Peyer's patch (tissue), 4 donors: ENCODE results near the gene SH3BP5L. TPM values are rescaled to one million over a fixed set of nuclear protein-coding genes. Genes with fewer than 3 reads are reported as not detected.
"Not testable (repeated sequence)": the region's sequence is repeated elsewhere in the genome, so short reads cannot be mapped to it uniquely, and the experiment has no call there.

Source experiments
- DNase-seq, 3 donors: peaks; one replicate each; pipeline ENCODE4 v3.0.0-alpha.2; 2017 to 2019
- H3K27ac ChIP-seq, 4 donors: fragments of 200-600 bp; sonication (generic); one replicate each; pipeline ENCODE4 v1.5.1; 2016 to 2019
- H3K27me3 ChIP-seq, 2 donors: fragments of 200-600 bp; sonication (generic); one replicate each; pipeline ENCODE4 v1.5.1; 2019
- H3K36me3 ChIP-seq, 3 donors: fragments of 200-600 bp; sonication (generic); one replicate each; pipeline ENCODE4 v1.5.1; 2016 to 2019
- H3K4me1 ChIP-seq, 4 donors: fragments of 200-600 bp; sonication (generic); one replicate each; pipeline ENCODE4 v1.5.1; 2016 to 2019
- H3K4me3 ChIP-seq, 4 donors: fragments of 200-600 bp; sonication (generic); 1 replicate in 3 of 4; 2 replicates in 1 of 4; pipeline ENCODE4 v1.5.1; 2016 to 2019; ENCODE audit warnings: mild to moderate bottlenecking in 1 of 4
- H3K9me3 ChIP-seq, 4 donors: fragments of 200-600 bp; sonication (generic); one replicate each; pipeline ENCODE4 v1.5.1; 2016 to 2019; ENCODE audit warnings: mild to moderate bottlenecking in 1 of 4
- POLR2A ChIP-seq, 2 donors: fragments of 450-650 bp; IDR thresholded peaks; one replicate each; pipeline ENCODE4 v1.5.1; 2017; ENCODE audit warnings: antibody characterized with exemption in 2 of 2, mild to moderate bottlenecking in 2 of 2, moderate library complexity in 2 of 2
- total RNA-seq, 4 donors: library from RNA; depleted of rRNA; stranded (reverse); fragments of >200 nt; gene quantifications; one replicate each; pipeline ENCODE4 v1.1.0, GENCODE V29; 2016
- TF ChIP-seq, protein P1 (sequence below), 6 experiments: fragments of 450-650 bp in 4 of 6; fragments of 200-600 bp in 2 of 6; sonication (generic) in 1 of 6; IDR thresholded peaks; one replicate each; pipeline ENCODE4 v1.5.1; 2017 to 2019; ENCODE audit warnings: antibody characterized with exemption in 6 of 6, mild to moderate bottlenecking in 3 of 6, moderate library complexity in 1 of 6

Gene SH3BP5L
- total RNA-seq, 4 donors from 2014 or later: 19.0 to 60.6 (median 51.5) TPM

DNA sequence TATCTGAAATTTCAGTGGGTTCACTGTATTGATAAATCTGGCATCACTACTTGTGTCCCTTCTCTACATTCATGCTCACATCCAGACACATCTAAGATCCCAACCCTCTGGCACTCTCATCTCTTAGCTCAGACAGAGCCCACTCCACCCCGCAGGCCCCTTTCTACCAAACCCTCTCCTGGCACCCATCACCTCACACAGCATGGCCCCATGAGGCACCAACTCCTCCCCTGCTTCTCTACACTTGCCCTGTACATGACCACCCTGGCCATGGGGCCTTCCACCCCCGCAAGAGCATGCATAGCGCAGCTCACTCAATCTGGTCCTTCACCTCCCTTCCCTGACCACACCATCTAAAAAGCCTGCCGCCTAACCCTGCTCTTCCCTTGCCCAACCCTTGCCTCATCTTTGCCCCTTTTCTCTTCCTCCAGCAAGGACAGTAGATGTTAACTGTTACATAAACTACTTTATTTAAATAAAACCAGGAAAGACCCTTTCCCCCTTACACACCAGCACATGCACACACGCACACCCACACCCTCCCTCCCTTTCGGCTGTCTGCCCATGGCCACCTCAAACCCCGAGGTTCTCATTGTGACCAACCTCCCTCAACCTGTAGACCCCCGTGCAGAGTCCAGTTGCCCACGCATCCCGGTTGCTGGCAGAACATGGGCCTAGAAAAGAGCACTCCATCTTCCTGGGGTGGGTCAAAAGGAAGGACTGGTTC, 15.6 kb downstream of the SH3BP5L start:
- H3K36me3 ChIP-seq: peaks cover 0 to 39% (median 0%) of the 10 kb centered on the region in 3 donors
- no peak overlapping the region for H3K27ac ChIP-seq
- H3K9me3 ChIP-seq: no peaks in the 10 kb centered on the region
- H3K27me3 ChIP-seq: no peaks in the 10 kb centered on the region
- no peak overlapping the region for H3K4me3 ChIP-seq
- peaks cover 8 to 32% (median 13%) of the 10 kb centered on the region in 4 donors for H3K4me1 ChIP-seq
- no peak for TF ChIP-seq POLR2A (IDR thresholded peaks at IDR 0.05)
- TF ChIP-seq, protein P1, sequence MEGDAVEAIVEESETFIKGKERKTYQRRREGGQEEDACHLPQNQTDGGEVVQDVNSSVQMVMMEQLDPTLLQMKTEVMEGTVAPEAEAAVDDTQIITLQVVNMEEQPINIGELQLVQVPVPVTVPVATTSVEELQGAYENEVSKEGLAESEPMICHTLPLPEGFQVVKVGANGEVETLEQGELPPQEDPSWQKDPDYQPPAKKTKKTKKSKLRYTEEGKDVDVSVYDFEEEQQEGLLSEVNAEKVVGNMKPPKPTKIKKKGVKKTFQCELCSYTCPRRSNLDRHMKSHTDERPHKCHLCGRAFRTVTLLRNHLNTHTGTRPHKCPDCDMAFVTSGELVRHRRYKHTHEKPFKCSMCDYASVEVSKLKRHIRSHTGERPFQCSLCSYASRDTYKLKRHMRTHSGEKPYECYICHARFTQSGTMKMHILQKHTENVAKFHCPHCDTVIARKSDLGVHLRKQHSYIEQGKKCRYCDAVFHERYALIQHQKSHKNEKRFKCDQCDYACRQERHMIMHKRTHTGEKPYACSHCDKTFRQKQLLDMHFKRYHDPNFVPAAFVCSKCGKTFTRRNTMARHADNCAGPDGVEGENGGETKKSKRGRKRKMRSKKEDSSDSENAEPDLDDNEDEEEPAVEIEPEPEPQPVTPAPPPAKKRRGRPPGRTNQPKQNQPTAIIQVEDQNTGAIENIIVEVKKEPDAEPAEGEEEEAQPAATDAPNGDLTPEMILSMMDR (IDR thresholded peaks at IDR 0.05): no peak
- peak in 1 of 3 donors; percentile 31 for DNase-seq

DNA sequence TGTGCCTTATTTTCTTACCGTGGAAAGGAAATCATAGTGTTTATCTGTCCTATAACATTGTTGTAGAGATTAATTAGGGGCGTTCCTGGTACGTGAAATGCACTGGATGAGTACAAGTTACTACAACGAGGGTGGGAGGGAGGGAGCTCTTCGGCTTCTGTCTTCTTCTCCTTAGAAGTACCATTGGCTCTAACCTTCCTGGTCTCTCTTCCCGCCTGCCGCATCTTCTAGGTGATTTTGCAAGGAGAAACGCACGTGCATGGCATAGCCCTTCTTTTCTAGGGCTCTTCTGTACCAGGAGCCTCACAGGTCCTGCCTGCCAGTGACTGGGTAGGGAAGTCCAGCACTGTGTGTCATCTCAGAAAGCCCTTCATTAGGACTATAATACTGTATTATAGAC, 16.8 kb downstream of the SH3BP5L start:
- peak in 1 of 3 donors; percentile 17 for DNase-seq
- TF ChIP-seq, protein P1 (IDR thresholded peaks at IDR 0.05): no peak
- no peak for TF ChIP-seq POLR2A (IDR thresholded peaks at IDR 0.05)
- Histone ChIP-seq H3K9me3 (no peaks in the 10 kb centered on the region), H3K36me3 (peaks cover 0 to 27% (median 0%) of the 10 kb centered on the region in 3 donors), H3K4me1 (peaks cover 12 to 43% (median 20%) of the 10 kb centered on the region in 4 donors), H3K27me3 (no peaks in the 10 kb centered on the region), H3K4me3 (no peak overlapping the region), H3K27ac (no peak overlapping the region)

DNA sequence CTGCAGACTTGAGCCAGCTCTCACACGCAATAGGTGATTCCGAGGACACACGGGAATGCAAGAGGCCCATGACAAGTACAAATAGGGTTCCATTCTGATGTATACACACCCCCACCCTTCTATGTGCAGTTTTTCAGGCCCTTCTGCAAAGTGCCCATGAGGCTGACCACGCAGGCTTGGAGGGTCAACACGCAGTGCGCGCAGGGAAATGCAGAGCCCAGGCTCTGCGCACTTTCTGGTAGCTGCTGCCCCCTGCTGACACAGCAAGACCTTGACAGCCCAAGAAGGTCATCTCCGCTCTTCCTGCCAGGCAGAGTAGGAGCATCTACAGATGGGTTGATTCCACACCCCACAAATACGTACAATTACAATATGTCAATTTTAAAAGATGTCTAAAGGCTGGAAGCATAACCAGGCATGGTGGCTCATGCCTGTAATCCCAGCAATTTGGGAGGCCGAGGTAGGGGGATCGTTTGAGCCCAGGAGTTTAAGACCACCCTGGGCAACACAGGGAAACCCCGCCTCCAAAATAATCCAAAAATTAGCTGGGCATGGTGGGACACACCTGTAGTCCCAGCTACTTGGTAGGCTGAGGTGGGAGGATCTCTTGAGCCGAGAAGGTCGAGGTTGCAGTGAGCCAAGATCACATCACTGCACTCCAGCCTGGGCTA, 18.5 kb downstream of the SH3BP5L start:
- DNase-seq: peak; percentile 49 to 82 (median 82)
- Histone ChIP-seq H3K27me3 (no peaks in the 10 kb centered on the region), H3K36me3 (peaks cover 0 to 10% (median 0%) of the 10 kb centered on the region in 3 donors), H3K4me3 (no peak overlapping the region), H3K4me1 (peaks cover 12 to 43% (median 20%) of the 10 kb centered on the region in 4 donors), H3K27ac (peak overlapping the region in 1 of 4 donors; percentile 89), H3K9me3 (no peaks in the 10 kb centered on the region)
- TF ChIP-seq POLR2A (IDR thresholded peaks at IDR 0.05): no peak
- TF ChIP-seq, protein P1 (IDR thresholded peaks at IDR 0.05): peak; percentile 50 to 94 (median 87)

DNA sequence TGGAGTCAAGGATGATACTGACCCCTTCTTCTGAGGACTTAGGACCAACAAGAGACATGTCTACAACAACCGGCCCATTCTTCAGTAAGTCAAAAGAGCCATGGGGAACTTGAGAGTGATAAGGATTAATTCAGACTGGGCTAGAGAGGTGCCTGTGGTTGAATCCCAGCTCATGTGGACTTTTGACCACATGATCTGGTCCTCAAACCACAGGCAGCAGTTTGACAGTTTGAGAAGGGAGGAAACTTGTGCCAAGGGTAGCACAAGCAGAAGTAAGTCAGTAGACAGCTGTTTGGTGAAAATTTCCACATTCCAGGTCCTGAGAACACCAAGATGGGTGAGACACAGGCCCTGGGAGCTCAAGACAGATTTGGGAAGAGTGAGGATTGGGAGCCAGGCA, 19.8 kb downstream of the SH3BP5L start:
- Histone ChIP-seq H3K36me3 (no peaks in the 10 kb centered on the region), H3K4me1 (peaks cover 12 to 35% (median 20%) of the 10 kb centered on the region in 4 donors), H3K27me3 (no peaks in the 10 kb centered on the region), H3K9me3 (no peaks in the 10 kb centered on the region), H3K27ac (peak overlapping the region; percentile 54 to 89 (median 74)), H3K4me3 (no peak overlapping the region)
- no peak for TF ChIP-seq POLR2A (IDR thresholded peaks at IDR 0.05)
- TF ChIP-seq, protein P1 (IDR thresholded peaks at IDR 0.05): no peak
- peak in 1 of 3 donors; percentile 47 for DNase-seq

DNA sequence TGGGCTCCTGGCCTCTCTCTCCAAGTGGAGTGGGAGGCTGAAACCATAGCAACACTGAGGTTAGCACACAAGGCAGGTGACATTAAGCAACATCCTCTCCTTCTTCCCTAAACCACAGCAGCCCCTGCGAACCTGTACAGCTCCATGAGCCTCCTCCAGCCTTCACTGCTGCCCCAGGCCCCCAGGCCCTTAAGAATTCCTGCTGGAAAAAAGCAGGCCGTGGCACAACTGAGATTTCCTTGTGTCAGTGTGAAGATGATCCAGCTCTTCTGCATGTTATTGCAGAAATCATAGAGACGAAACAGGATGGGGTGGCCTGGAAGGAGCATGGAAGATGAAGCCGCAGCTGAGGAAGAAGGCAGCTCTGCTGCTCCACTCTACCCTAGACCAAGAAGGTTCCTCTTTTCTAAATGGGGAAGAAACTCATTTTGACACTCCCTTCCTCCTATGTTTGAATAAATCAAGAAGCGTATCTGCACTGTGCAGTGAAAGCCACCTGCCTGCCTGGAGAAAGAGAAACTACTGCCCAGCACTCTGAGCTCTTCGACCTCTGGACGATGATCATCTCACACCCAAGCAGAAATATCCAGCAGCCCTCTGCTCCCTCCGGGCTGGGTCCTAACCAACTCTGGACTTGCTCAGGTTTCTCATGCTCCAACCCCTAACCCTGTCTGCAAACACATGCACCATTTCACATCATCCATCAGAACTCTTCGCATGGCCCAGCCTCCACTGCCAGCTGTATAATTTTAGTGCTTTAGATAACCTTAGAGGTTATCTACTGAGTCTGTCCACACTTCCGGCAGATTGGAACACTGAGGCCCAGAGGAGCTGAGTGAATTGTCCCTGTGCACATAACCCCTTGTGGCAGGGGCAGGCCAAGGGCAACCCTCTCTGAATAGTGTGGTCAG, 20.7 kb downstream of the SH3BP5L start:
- no peaks in the 10 kb centered on the region for H3K36me3 ChIP-seq
- H3K4me1 ChIP-seq: peaks cover 12 to 30% (median 20%) of the 10 kb centered on the region in 4 donors
- H3K27ac ChIP-seq: peak overlapping the region; percentile 72 to 89 (median 74)
- H3K4me3 ChIP-seq: peak overlapping the region in 2 of 4 donors; percentile 28 to 36
- H3K27me3 ChIP-seq: no peaks in the 10 kb centered on the region
- TF ChIP-seq, protein P1 (IDR thresholded peaks at IDR 0.05): peak in 2 of 6 experiments; percentile 20 to 32
- peak in 1 of 2 donors; percentile 30 for TF ChIP-seq POLR2A (IDR thresholded peaks at IDR 0.05)
- DNase-seq: peak; percentile 58 to 82 (median 78)
- no peaks in the 10 kb centered on the region for H3K9me3 ChIP-seq

DNA sequence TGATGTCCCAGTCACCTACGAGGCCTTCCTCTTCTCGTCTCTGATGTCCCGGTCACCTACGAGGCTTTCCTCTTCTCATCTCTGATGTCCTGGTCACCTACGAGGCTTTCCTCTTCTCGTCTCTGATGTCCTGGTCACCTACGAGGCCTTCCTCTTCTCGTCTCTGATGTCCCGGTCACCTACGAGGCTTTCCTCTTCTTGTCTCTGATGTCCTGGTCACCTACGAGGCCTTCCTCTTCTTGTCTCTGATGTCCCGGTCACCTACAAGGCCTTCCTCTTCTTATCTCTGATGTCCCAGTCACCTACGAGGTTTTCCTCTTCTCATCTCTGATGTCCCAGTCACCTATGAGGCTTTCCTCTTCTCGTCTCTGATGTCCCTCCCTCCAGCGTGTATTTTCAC, 22.2 kb downstream of the SH3BP5L start:
- not testable (repeated sequence) for H3K4me3 ChIP-seq
- DNase-seq: peak in 1 of 3 donors; percentile 13
- H3K27ac ChIP-seq: peak overlapping the region in 1 of 4 donors; percentile 75

More for the DNA sequence above, 22.2 kb downstream of the SH3BP5L start:
- H3K36me3 ChIP-seq, H3K9me3 ChIP-seq, H3K27me3 ChIP-seq: not testable (repeated sequence)
- peaks cover 12 to 30% (median 20%) of the 10 kb centered on the region in 4 donors for H3K4me1 ChIP-seq
